Mesothelial cell of epicardium (in vitro differentiated cells): ENCODE measurements around the gene ADAM19. TPM values are rescaled to one million over a fixed set of nuclear protein-coding genes. Genes with fewer than 3 reads are reported as not detected.
A peak's percentile ranks its signal among the peaks of the same experiment; 100 is the strongest.

Source experiments
- DNase-seq, 2 experiments: peaks; one replicate each; pipeline ENCODE4 v3.0.0; 2021; ENCODE audit warnings: low spot score in 2 of 2; ENCODE audit not compliant: unreplicated experiment in 2 of 2
- H3K27ac Mint-ChIP-seq: 2 replicates; pipeline ENCODE4 v1.8.0; 2021; ENCODE audit warnings: mixed read lengths
- H3K27me3 Mint-ChIP-seq: 2 replicates; pipeline ENCODE4 v1.8.0; 2021; ENCODE audit warnings: low read depth, mixed read lengths
- H3K36me3 Mint-ChIP-seq: 2 replicates; pipeline ENCODE4 v1.8.0; 2021; ENCODE audit warnings: mixed read lengths
- H3K4me1 Mint-ChIP-seq: 2 replicates; pipeline ENCODE4 v1.8.0; 2021; ENCODE audit warnings: mixed read lengths
- H3K4me3 Mint-ChIP-seq: 2 replicates; pipeline ENCODE4 v1.8.0; 2021; ENCODE audit warnings: mild to moderate bottlenecking, moderate library complexity, mixed read lengths
- H3K9me3 Mint-ChIP-seq: 2 replicates; pipeline ENCODE4 v1.8.0; 2021; ENCODE audit warnings: mixed read lengths
- total RNA-seq: library from RNA; stranded (reverse); gene quantifications from 3 replicates; pipeline ENCODE4 v1.2.1, GENCODE V29; 2021
- TF ChIP-seq, protein P1 (sequence below): fragments of 200-600 bp; sonication (generic); IDR thresholded peaks from one replicate; pipeline ENCODE4 v1.5.0; 2021; ENCODE audit warnings: antibody characterized with exemption; ENCODE audit not compliant: unreplicated experiment

ADAM19 gene
- total RNA-seq, 1 donor from 2014 or later = 19.7 TPM

DNA sequence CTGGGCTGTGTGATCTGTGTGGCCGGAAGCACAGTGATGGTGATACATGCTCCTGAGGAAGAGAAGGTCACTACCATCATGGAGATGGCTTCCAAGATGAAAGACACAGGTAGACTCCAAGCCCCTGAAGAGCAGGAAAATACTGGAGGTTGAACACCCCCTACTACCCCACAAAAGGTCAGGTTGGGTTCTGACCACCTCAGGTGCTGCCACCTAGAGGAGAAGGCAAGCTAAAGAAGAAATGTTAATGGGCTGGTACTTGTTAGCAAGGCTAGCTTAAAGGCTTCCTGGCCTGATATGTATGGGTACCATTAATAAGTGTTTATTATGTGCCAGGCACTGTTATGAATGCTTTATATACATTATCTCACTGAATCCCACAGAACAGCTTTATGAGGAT, 103.9 kb downstream of the ADAM19 start:
- TF ChIP-seq, protein P1, sequence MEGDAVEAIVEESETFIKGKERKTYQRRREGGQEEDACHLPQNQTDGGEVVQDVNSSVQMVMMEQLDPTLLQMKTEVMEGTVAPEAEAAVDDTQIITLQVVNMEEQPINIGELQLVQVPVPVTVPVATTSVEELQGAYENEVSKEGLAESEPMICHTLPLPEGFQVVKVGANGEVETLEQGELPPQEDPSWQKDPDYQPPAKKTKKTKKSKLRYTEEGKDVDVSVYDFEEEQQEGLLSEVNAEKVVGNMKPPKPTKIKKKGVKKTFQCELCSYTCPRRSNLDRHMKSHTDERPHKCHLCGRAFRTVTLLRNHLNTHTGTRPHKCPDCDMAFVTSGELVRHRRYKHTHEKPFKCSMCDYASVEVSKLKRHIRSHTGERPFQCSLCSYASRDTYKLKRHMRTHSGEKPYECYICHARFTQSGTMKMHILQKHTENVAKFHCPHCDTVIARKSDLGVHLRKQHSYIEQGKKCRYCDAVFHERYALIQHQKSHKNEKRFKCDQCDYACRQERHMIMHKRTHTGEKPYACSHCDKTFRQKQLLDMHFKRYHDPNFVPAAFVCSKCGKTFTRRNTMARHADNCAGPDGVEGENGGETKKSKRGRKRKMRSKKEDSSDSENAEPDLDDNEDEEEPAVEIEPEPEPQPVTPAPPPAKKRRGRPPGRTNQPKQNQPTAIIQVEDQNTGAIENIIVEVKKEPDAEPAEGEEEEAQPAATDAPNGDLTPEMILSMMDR = peak; percentile 44
- Mint-ChIP-seq H3K27ac (no peak overlapping the region), H3K9me3 (no peaks in the 10 kb centered on the region), H3K4me3 (no peak overlapping the region), H3K27me3 (no peaks in the 10 kb centered on the region), H3K4me1 (no peaks in the 10 kb centered on the region), H3K36me3 (no peaks in the 10 kb centered on the region)
- no peak for DNase-seq

DNA sequence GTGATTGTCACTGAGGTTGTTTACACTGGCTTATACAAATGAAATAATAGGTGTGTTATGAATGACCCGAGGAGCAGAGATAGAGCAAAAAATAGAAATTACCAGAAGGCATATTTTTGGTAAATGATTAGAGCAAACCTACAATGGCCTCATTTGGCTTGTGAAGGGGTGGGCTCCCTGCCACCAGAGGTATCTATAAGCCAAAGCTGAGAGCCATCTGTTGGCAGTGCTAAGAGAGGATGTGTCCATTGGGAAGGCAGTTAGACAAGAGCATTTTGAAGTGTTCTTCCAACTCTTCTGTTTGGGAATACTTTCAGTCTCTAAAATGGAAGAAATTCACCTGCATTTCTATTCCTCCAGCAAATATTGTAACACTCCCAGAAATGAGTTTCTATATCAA, 104.9 kb downstream of the ADAM19 start:
- H3K9me3 Mint-ChIP-seq = no peaks in the 10 kb centered on the region
- H3K4me3 Mint-ChIP-seq = no peak overlapping the region
- TF ChIP-seq, protein P1 = no peak
- no peaks in the 10 kb centered on the region for H3K36me3 Mint-ChIP-seq
- no peaks in the 10 kb centered on the region for H3K27me3 Mint-ChIP-seq
- no peak for DNase-seq
- H3K27ac Mint-ChIP-seq = no peak overlapping the region
- H3K4me1 Mint-ChIP-seq = no peaks in the 10 kb centered on the region

GRCh38 chr5:157469687-157470086, 105.9 kb downstream of the ADAM19 start:
- Mint-ChIP-seq H3K27me3 (no peaks in the 10 kb centered on the region), H3K36me3 (no peaks in the 10 kb centered on the region), H3K4me1 (no peaks in the 10 kb centered on the region), H3K4me3 (no peak overlapping the region), H3K27ac (no peak overlapping the region), H3K9me3 (no peaks in the 10 kb centered on the region)
- DNase-seq = no peak
- TF ChIP-seq, protein P1 = no peak

DNA sequence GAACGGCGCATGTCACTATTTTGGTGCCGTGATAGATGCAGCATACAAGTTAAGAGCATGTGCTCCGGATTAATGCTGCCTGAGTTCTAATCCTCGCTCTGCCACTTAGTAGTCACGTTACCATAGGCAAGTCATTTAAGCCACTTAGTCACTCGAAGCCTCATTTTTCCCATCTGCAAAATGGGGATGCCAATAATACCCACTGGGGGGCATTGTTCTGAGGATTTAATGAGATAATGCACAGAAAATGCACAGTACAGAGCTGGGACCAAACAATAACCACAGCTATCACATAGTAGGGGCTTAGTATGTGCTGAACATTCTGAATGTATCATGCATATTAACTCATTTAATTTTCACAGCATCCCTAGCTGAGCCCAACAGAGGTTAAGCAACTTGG, 106.5 kb downstream of the ADAM19 start:
- Mint-ChIP-seq H3K9me3 (no peaks in the 10 kb centered on the region), H3K27ac (no peak overlapping the region), H3K27me3 (no peaks in the 10 kb centered on the region), H3K36me3 (no peaks in the 10 kb centered on the region), H3K4me1 (peaks cover 6% of the 10 kb centered on the region), H3K4me3 (no peak overlapping the region)
- no peak for DNase-seq
- TF ChIP-seq, protein P1 = peak; percentile 18

GRCh38 chr5:157468293-157468965, 107.1 kb downstream of the ADAM19 start:
- Mint-ChIP-seq H3K4me1 (peaks cover 9% of the 10 kb centered on the region), H3K9me3 (no peaks in the 10 kb centered on the region), H3K27me3 (peaks cover 5% of the 10 kb centered on the region), H3K27ac (no peak overlapping the region), H3K4me3 (no peak overlapping the region), H3K36me3 (no peaks in the 10 kb centered on the region)
- TF ChIP-seq, protein P1 = no peak
- no peak for DNase-seq
